ENCODE results near the gene STIM2. TPM values are rescaled to one million over a fixed set of nuclear protein-coding genes. Genes with fewer than 3 reads are reported as not detected.
A peak's percentile ranks its signal among the peaks of the same experiment; 100 is the strongest.

Gene STIM2
- total and polyA plus RNA-seq, 10 of the 15 experiments (the other 5 are each of a cell fraction or from before 2014, with no cell fraction given), result 4.7 to 41.5 (median 16.9) TPM

DNA sequence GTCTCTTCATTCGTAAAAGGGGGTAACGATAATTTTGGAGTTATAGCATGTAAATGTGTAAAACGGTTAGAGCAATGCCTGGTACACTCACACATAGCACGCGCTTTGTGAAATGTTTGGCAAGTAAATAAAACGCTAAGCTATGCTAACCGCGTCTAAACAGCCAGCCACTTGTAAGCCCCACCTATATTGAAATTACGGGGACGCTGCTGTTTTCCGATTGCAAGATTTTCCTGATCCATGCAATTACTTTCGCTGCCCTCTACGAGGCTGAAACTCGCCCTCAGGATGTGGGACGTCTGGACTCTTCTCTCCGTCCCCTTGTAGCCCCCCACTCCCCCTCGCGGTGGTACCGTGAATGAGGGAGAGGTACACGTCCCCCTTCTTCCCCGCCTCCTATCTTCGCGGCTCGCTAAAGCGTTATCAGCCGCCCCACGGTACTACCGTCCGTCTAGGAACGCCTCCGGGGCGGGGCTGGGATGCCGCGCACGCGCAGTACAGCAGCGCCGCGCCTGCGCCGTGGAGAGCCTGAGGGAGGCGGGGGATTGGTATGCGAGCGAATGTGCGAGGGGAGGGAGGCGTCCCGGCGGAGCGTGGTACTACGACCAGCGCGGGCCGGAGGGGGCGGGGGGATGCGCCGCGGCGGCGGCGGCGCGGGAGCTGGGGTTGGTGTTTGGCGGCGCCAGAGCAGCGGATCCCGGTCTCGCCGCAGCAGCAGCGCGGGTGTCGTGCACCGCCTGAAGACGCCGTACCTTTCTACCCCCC is at the start of gene STIM2 (continued):
- TF ChIP-seq, protein P1, sequence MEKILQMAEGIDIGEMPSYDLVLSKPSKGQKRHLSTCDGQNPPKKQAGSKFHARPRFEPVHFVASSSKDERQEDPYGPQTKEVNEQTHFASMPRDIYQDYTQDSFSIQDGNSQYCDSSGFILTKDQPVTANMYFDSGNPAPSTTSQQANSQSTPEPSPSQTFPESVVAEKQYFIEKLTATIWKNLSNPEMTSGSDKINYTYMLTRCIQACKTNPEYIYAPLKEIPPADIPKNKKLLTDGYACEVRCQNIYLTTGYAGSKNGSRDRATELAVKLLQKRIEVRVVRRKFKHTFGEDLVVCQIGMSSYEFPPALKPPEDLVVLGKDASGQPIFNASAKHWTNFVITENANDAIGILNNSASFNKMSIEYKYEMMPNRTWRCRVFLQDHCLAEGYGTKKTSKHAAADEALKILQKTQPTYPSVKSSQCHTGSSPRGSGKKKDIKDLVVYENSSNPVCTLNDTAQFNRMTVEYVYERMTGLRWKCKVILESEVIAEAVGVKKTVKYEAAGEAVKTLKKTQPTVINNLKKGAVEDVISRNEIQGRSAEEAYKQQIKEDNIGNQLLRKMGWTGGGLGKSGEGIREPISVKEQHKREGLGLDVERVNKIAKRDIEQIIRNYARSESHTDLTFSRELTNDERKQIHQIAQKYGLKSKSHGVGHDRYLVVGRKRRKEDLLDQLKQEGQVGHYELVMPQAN (conservative IDR thresholded peaks at IDR 0.05), result peak; percentile 33; the same call in 1 of the 2 replicates
- TF ChIP-seq, protein P2, sequence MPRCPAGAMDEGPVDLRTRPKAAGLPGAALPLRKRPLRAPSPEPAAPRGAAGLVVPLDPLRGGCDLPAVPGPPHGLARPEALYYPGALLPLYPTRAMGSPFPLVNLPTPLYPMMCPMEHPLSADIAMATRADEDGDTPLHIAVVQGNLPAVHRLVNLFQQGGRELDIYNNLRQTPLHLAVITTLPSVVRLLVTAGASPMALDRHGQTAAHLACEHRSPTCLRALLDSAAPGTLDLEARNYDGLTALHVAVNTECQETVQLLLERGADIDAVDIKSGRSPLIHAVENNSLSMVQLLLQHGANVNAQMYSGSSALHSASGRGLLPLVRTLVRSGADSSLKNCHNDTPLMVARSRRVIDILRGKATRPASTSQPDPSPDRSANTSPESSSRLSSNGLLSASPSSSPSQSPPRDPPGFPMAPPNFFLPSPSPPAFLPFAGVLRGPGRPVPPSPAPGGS (IDR thresholded peaks at IDR 0.05; ENCODE audit: borderline replicate concordance, insufficient read depth, low read depth, low read length, poor library complexity, severe bottlenecking), result no peak
- TF ChIP-seq ESRRA (IDR thresholded peaks at IDR 0.05; ENCODE audit: low read length), result no peak
- TF ChIP-seq, protein P3, sequence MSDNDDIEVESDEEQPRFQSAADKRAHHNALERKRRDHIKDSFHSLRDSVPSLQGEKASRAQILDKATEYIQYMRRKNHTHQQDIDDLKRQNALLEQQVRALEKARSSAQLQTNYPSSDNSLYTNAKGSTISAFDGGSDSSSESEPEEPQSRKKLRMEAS (IDR thresholded peaks at IDR 0.05; ENCODE audit: low read depth, low read length), result peak; percentile 56; the same call in 1 of the 2 replicates
- no peak for TF ChIP-seq BRCA1 (IDR thresholded peaks at IDR 0.05; ENCODE audit: low read depth, low read length)
- TF ChIP-seq RAD51 (IDR thresholded peaks at IDR 0.05), result no peak
- TF ChIP-seq BCL11A (IDR thresholded peaks at IDR 0.05; ENCODE audit: low read depth, low read length), result no peak
- TF ChIP-seq NFYA (IDR thresholded peaks at IDR 0.05; ENCODE audit: borderline replicate concordance, low read depth, low read length), result no peak
- no peak for TF ChIP-seq SRF (IDR thresholded peaks at IDR 0.05; ENCODE audit: low read depth in 2 of 2, low read length in 2 of 2)
- TF ChIP-seq ZNF217 (IDR thresholded peaks at IDR 0.05), result no peak
- peak; percentile 45; the same call in 1 of the 2 replicates for TF ChIP-seq EED (IDR thresholded peaks at IDR 0.05; ENCODE audit: low read depth)
- TF ChIP-seq PAX5 (IDR thresholded peaks at IDR 0.05; ENCODE audit: borderline replicate concordance, low read depth, low read length), result no peak
- no peak for TF ChIP-seq TBL1XR1 (IDR thresholded peaks at IDR 0.05; ENCODE audit: low read depth, low read length)
- no peak for TF ChIP-seq MXI1 (IDR thresholded peaks at IDR 0.05; ENCODE audit: low read depth, low read length)
- no peak for TF ChIP-seq ZNF592 (IDR thresholded peaks at IDR 0.05)
- TF ChIP-seq NRF1 (conservative IDR thresholded peaks at IDR 0.05; ENCODE audit: low read depth, low read length), result peak; percentile 92
- TF ChIP-seq MEF2A (IDR thresholded peaks at IDR 0.05; ENCODE audit: insufficient read depth, low read depth, low read length), result no peak
- TF ChIP-seq, protein P4, sequence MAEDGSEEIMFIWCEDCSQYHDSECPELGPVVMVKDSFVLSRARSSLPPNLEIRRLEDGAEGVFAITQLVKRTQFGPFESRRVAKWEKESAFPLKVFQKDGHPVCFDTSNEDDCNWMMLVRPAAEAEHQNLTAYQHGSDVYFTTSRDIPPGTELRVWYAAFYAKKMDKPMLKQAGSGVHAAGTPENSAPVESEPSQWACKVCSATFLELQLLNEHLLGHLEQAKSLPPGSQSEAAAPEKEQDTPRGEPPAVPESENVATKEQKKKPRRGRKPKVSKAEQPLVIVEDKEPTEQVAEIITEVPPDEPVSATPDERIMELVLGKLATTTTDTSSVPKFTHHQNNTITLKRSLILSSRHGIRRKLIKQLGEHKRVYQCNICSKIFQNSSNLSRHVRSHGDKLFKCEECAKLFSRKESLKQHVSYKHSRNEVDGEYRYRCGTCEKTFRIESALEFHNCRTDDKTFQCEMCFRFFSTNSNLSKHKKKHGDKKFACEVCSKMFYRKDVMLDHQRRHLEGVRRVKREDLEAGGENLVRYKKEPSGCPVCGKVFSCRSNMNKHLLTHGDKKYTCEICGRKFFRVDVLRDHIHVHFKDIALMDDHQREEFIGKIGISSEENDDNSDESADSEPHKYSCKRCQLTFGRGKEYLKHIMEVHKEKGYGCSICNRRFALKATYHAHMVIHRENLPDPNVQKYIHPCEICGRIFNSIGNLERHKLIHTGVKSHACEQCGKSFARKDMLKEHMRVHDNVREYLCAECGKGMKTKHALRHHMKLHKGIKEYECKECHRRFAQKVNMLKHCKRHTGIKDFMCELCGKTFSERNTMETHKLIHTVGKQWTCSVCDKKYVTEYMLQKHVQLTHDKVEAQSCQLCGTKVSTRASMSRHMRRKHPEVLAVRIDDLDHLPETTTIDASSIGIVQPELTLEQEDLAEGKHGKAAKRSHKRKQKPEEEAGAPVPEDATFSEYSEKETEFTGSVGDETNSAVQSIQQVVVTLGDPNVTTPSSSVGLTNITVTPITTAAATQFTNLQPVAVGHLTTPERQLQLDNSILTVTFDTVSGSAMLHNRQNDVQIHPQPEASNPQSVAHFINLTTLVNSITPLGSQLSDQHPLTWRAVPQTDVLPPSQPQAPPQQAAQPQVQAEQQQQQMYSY (CRISPR knock-in tag; IDR thresholded peaks at IDR 0.05), result no peak

All from GM12878 (cell line).